ENCODE results near the gene TOMM22.

DNA sequence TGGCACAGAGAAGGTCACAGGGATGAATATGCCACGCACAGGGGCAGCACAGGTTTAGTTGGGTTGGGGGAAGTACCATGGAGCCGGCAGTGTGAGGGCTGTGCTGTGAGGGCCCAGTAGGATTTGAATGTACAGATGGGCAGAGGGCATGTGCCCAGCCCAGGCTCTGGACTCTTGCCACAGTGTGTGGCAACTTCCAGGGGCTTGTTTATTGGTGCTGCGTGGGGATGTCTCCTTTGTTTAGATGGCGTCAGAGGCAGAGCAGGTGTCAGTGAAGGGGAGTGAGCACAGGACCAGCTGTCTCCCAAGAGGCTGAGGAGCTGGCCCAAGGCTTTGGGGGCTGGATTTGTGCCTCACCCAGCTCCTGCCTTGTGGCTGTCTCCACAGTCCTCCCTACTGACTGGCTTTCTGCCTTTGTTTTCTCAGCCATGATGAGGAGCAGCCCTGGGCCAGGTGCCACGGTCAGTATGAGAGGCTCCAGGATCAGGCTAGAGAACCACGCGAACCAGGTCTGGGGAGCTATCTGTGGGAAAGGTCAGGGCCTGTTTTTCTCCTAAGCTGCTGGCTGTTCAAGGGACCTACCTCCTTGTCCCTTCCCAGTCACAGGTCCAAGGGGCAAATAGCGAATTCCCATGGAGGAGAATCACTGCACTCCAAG, 52.1 kb downstream of the TOMM22 start:
- TF ChIP-seq EZH2phosphoT487 (IDR thresholded peaks at IDR 0.05; ENCODE audit: borderline replicate concordance, low read depth, low read length) = no peak
- TF ChIP-seq CTCF (conservative IDR thresholded peaks at IDR 0.05; ENCODE audit: low read length) = no peak
